Measurements from ENCODE around the gene HSPA12B.

DNA sequence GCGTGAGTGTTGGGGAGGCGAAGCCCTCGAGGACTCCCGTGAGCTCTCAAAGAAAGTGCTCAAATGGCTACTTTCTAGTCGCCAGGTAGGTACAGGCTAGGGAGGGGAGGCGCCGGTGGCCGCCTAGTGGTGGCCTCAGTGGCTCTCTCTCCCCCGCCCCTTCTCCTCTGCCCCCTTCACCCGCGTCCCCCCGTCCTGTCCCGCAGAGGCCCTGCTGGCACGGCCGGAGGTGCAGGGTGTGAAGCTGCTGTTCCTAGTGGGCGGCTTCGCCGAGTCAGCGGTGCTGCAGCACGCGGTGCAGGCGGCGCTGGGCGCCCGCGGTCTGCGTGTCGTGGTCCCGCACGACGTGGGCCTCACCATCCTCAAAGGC is 18.8 kb downstream of the HSPA12B start:
- TF ChIP-seq, protein P1, sequence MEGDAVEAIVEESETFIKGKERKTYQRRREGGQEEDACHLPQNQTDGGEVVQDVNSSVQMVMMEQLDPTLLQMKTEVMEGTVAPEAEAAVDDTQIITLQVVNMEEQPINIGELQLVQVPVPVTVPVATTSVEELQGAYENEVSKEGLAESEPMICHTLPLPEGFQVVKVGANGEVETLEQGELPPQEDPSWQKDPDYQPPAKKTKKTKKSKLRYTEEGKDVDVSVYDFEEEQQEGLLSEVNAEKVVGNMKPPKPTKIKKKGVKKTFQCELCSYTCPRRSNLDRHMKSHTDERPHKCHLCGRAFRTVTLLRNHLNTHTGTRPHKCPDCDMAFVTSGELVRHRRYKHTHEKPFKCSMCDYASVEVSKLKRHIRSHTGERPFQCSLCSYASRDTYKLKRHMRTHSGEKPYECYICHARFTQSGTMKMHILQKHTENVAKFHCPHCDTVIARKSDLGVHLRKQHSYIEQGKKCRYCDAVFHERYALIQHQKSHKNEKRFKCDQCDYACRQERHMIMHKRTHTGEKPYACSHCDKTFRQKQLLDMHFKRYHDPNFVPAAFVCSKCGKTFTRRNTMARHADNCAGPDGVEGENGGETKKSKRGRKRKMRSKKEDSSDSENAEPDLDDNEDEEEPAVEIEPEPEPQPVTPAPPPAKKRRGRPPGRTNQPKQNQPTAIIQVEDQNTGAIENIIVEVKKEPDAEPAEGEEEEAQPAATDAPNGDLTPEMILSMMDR (IDR thresholded peaks at IDR 0.05): no peak
- no peak for TF ChIP-seq POLR2AphosphoS5 (IDR thresholded peaks at IDR 0.05; ENCODE audit: insufficient read depth in 1 of 2, low read depth in 1 of 2)

Data from vagina (tissue), 2 donors.